ENCODE data around the gene PISD.

PISD gene

DNA sequence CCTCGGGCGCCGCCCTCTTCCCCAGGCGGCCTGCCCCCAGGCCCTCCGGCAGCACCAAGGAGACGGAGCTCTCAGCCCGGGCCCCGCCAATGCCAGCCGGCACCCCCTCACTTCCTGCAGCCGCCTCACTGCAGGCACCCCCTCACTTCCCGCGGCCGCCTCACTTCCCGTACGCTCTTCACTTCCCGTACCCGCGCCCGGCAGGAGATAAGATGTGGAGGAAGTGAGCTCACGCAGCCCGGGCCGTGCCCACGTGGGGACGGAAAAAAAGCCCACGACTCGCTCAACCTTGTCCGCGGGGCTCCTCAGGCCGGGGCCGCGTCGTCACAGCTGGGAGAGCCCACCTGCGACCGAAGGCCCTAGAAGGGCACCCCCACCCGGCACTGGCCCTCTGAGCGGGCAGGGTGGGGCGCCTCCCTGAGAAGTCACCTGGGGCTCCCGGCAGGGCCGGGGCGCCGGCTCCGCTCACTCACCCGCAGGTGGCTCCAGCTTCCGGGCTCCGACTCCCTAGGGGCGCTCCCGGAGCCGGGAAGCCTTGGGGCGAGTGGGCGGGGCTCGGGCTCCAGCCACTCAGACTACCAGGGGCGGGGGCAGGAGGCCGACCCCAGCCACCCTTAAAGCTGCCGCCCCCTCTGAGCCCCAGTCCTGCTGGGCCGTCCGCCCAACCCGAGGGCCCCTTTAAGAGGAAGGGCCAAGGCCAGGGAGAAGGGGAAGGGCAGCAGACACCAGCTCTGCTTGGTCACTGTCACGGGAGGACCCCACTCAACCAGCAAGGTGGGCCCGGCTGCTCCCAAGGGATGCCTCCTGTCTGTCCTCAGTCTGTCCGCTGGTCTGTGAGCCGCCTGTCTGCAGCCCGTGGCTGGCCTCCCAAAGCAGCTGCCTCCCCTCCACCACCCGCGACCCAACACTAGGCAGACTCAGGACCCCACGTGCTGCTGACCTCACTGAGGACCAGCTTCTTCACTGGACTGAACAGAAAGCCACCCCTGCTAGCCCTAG lies 31.4 kb downstream of the PISD start (continued):
- TF ChIP-seq, protein P1, sequence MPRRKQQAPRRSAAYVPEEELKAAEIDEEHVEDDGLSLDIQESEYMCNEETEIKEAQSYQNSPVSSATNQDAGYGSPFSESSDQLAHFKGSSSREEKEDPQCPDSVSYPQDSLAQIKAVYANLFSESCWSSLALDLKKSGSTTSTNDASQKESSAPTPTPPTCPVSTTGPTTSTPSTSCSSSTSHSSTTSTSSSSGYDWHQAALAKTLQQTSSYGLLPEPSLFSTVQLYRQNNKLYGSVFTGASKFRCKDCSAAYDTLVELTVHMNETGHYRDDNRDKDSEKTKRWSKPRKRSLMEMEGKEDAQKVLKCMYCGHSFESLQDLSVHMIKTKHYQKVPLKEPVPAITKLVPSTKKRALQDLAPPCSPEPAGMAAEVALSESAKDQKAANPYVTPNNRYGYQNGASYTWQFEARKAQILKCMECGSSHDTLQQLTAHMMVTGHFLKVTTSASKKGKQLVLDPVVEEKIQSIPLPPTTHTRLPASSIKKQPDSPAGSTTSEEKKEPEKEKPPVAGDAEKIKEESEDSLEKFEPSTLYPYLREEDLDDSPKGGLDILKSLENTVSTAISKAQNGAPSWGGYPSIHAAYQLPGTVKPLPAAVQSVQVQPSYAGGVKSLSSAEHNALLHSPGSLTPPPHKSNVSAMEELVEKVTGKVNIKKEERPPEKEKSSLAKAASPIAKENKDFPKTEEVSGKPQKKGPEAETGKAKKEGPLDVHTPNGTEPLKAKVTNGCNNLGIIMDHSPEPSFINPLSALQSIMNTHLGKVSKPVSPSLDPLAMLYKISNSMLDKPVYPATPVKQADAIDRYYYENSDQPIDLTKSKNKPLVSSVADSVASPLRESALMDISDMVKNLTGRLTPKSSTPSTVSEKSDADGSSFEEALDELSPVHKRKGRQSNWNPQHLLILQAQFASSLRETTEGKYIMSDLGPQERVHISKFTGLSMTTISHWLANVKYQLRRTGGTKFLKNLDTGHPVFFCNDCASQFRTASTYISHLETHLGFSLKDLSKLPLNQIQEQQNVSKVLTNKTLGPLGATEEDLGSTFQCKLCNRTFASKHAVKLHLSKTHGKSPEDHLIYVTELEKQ (tag by site-specific recombination; IDR thresholded peaks at IDR 0.05; ENCODE audit: borderline replicate concordance), result no peak
- TF ChIP-seq ZNF292 (tag by site-specific recombination; IDR thresholded peaks at IDR 0.05; ENCODE audit: borderline replicate concordance, low read depth) (no peak), ZNF514 (tag by site-specific recombination; IDR thresholded peaks at IDR 0.05) (no peak), ZNF37A (tag by site-specific recombination; IDR thresholded peaks at IDR 0.05) (no peak), ZSCAN30 (tag by site-specific recombination; IDR thresholded peaks at IDR 0.05) (peak; percentile 55; the same call in 1 of the 2 replicates), ZFP69B (tag by site-specific recombination; IDR thresholded peaks at IDR 0.05) (peak; percentile 100), ZNF549 (tag by site-specific recombination; IDR thresholded peaks at IDR 0.05) (no peak), ZNF19 (tag by site-specific recombination; IDR thresholded peaks at IDR 0.05; ENCODE audit: low read depth) (no peak), ZNF830 (tag by site-specific recombination; IDR thresholded peaks at IDR 0.05; ENCODE audit: low read depth) (no peak), ZFP41 (tag by site-specific recombination; IDR thresholded peaks at IDR 0.05; ENCODE audit: borderline replicate concordance) (no peak), SALL2 (tag by site-specific recombination; IDR thresholded peaks at IDR 0.05; ENCODE audit: borderline replicate concordance) (no peak), ZNF544 (tag by site-specific recombination; IDR thresholded peaks at IDR 0.05) (no peak), GLI4 (tag by site-specific recombination; IDR thresholded peaks at IDR 0.05) (no peak), ZNF169 (tag by site-specific recombination; IDR thresholded peaks at IDR 0.05) (no peak), ZNF214 (tag by site-specific recombination; IDR thresholded peaks at IDR 0.05; ENCODE audit: borderline replicate concordance) (no peak)
- TF ChIP-seq, protein P2, sequence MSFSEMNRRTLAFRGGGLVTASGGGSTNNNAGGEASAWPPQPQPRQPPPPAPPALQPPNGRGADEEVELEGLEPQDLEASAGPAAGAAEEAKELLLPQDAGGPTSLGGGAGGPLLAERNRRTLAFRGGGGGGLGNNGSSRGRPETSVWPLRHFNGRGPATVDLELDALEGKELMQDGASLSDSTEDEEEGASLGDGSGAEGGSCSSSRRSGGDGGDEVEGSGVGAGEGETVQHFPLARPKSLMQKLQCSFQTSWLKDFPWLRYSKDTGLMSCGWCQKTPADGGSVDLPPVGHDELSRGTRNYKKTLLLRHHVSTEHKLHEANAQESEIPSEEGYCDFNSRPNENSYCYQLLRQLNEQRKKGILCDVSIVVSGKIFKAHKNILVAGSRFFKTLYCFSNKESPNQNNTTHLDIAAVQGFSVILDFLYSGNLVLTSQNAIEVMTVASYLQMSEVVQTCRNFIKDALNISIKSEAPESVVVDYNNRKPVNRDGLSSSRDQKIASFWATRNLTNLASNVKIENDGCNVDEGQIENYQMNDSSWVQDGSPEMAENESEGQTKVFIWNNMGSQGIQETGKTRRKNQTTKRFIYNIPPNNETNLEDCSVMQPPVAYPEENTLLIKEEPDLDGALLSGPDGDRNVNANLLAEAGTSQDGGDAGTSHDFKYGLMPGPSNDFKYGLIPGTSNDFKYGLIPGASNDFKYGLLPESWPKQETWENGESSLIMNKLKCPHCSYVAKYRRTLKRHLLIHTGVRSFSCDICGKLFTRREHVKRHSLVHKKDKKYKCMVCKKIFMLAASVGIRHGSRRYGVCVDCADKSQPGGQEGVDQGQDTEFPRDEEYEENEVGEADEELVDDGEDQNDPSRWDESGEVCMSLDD (tag by site-specific recombination; IDR thresholded peaks at IDR 0.05), result no peak
- TF ChIP-seq, protein P3, sequence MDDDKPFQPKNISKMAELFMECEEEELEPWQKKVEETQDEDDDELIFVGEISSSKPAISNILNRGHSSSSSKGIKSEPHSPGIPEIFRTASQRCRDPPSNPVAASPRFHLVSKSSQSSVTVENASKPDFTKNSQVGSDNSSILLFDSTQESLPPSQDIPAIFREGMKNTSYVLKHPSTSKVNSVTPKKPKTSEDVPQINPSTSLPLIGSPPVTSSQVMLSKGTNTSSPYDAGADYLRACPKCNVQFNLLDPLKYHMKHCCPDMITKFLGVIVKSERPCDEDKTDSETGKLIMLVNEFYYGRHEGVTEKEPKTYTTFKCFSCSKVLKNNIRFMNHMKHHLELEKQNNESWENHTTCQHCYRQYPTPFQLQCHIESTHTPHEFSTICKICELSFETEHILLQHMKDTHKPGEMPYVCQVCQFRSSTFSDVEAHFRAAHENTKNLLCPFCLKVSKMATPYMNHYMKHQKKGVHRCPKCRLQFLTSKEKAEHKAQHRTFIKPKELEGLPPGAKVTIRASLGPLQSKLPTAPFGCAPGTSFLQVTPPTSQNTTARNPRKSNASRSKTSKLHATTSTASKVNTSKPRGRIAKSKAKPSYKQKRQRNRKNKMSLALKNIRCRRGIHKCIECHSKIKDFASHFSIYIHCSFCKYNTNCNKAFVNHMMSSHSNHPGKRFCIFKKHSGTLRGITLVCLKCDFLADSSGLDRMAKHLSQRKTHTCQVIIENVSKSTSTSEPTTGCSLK (tag by site-specific recombination; IDR thresholded peaks at IDR 0.05), result no peak
- TF ChIP-seq, protein P4, sequence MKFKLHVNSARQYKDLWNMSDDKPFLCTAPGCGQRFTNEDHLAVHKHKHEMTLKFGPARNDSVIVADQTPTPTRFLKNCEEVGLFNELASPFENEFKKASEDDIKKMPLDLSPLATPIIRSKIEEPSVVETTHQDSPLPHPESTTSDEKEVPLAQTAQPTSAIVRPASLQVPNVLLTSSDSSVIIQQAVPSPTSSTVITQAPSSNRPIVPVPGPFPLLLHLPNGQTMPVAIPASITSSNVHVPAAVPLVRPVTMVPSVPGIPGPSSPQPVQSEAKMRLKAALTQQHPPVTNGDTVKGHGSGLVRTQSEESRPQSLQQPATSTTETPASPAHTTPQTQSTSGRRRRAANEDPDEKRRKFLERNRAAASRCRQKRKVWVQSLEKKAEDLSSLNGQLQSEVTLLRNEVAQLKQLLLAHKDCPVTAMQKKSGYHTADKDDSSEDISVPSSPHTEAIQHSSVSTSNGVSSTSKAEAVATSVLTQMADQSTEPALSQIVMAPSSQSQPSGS (tag by site-specific recombination; IDR thresholded peaks at IDR 0.05; ENCODE audit: low read depth), result no peak
- TF ChIP-seq, protein P5, sequence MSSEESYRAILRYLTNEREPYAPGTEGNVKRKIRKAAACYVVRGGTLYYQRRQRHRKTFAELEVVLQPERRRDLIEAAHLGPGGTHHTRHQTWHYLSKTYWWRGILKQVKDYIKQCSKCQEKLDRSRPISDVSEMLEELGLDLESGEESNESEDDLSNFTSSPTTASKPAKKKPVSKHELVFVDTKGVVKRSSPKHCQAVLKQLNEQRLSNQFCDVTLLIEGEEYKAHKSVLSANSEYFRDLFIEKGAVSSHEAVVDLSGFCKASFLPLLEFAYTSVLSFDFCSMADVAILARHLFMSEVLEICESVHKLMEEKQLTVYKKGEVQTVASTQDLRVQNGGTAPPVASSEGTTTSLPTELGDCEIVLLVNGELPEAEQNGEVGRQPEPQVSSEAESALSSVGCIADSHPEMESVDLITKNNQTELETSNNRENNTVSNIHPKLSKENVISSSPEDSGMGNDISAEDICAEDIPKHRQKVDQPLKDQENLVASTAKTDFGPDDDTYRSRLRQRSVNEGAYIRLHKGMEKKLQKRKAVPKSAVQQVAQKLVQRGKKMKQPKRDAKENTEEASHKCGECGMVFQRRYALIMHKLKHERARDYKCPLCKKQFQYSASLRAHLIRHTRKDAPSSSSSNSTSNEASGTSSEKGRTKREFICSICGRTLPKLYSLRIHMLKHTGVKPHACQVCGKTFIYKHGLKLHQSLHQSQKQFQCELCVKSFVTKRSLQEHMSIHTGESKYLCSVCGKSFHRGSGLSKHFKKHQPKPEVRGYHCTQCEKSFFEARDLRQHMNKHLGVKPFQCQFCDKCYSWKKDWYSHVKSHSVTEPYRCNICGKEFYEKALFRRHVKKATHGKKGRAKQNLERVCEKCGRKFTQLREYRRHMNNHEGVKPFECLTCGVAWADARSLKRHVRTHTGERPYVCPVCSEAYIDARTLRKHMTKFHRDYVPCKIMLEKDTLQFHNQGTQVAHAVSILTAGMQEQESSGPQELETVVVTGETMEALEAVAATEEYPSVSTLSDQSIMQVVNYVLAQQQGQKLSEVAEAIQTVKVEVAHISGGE (tag by site-specific recombination; conservative IDR thresholded peaks at IDR 0.05; ENCODE audit: low read depth), result peak; percentile 81
- TF ChIP-seq, protein P6, sequence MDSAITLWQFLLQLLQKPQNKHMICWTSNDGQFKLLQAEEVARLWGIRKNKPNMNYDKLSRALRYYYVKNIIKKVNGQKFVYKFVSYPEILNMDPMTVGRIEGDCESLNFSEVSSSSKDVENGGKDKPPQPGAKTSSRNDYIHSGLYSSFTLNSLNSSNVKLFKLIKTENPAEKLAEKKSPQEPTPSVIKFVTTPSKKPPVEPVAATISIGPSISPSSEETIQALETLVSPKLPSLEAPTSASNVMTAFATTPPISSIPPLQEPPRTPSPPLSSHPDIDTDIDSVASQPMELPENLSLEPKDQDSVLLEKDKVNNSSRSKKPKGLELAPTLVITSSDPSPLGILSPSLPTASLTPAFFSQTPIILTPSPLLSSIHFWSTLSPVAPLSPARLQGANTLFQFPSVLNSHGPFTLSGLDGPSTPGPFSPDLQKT (IDR thresholded peaks at IDR 0.05; ENCODE audit: borderline replicate concordance, low read depth, low read length), result no peak; the same call in 1 of the 2 replicates
